K562 (cell line): ENCODE measurements around the gene AVPR1B.

Source experiments
- FOSL1 ChIP-seq: fragments of 200-800 bp; sonication (Bioruptor generic); conservative IDR thresholded peaks from 2 replicates; pipeline ENCODE4 v1.6.1; 2016; ENCODE audit warnings: missing genetic modification characterization, missing compliant biosample characterization
- TF ChIP-seq, protein P1 (sequence below), 3 experiments: IDR thresholded peaks in 2 of 3; conservative IDR thresholded peaks in 1 of 3; 2 replicates each; pipeline ENCODE4 v1.5.1; 2011 to 2012; ENCODE audit warnings: low read length in 3 of 3, mild to moderate bottlenecking in 3 of 3, control low read depth in 2 of 3, improper control_type of control experiment in 1 of 3, inconsistent platforms in 1 of 3, low read depth in 1 of 3, mixed read lengths in 1 of 3, moderate library complexity in 1 of 3; ENCODE audit not compliant: insufficient read depth in 2 of 3
- TF ChIP-seq, protein P2 (sequence below): fragments of 450-650 bp; IDR thresholded peaks from 2 replicates; pipeline ENCODE4 v1.6.1; 2014; ENCODE audit warnings: low read depth, mild to moderate bottlenecking, moderate library complexity, borderline replicate concordance

DNA sequence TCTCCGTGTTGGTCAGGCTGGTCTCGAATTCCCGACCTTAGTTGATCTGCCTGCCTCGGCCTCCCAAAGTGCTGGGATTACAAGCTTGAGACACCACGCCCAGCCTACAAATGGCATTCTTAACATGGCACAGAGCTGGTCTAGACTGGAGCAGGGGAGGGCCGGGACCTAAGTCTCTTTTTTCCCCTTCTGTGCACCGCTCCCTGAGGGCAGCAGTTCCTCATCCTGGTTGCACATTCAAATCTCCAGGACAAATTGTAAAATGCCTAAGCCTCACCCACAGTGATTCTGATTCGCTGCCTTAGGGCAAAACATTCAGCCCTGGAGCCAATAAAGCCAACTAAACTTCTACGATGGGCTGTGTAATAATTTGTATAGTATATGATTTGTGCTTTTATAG lies 10.1 kb upstream of the AVPR1B start:
- TF ChIP-seq FOSL1 (tag): no peak
- TF ChIP-seq, protein P1, sequence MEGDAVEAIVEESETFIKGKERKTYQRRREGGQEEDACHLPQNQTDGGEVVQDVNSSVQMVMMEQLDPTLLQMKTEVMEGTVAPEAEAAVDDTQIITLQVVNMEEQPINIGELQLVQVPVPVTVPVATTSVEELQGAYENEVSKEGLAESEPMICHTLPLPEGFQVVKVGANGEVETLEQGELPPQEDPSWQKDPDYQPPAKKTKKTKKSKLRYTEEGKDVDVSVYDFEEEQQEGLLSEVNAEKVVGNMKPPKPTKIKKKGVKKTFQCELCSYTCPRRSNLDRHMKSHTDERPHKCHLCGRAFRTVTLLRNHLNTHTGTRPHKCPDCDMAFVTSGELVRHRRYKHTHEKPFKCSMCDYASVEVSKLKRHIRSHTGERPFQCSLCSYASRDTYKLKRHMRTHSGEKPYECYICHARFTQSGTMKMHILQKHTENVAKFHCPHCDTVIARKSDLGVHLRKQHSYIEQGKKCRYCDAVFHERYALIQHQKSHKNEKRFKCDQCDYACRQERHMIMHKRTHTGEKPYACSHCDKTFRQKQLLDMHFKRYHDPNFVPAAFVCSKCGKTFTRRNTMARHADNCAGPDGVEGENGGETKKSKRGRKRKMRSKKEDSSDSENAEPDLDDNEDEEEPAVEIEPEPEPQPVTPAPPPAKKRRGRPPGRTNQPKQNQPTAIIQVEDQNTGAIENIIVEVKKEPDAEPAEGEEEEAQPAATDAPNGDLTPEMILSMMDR (IDR thresholded peaks at IDR 0.05 in 2 of 3, conservative IDR thresholded peaks at IDR 0.05 in 1 of 3; ENCODE audit: insufficient read depth in 2 of 3, low read depth in 1 of 3, low read length in 3 of 3): no peak
- TF ChIP-seq, protein P2, sequence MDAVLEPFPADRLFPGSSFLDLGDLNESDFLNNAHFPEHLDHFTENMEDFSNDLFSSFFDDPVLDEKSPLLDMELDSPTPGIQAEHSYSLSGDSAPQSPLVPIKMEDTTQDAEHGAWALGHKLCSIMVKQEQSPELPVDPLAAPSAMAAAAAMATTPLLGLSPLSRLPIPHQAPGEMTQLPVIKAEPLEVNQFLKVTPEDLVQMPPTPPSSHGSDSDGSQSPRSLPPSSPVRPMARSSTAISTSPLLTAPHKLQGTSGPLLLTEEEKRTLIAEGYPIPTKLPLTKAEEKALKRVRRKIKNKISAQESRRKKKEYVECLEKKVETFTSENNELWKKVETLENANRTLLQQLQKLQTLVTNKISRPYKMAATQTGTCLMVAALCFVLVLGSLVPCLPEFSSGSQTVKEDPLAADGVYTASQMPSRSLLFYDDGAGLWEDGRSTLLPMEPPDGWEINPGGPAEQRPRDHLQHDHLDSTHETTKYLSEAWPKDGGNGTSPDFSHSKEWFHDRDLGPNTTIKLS: no peak
